HG02588 (cell line): ENCODE results near the gene ZNF688.
"Not testable (repeated sequence)": the region's sequence is repeated elsewhere in the genome, so short reads cannot be mapped to it uniquely, and the experiment has no call there.

ENCODE experiments used
- ATAC-seq: cut with Tn5 transposase; IDR thresholded peaks from one replicate; pipeline ENCODE4 v1.9.1; 2021; ENCODE audit warnings: mild to moderate bottlenecking, moderate library complexity; ENCODE audit not compliant: unreplicated experiment

Gene ZNF688

DNA sequence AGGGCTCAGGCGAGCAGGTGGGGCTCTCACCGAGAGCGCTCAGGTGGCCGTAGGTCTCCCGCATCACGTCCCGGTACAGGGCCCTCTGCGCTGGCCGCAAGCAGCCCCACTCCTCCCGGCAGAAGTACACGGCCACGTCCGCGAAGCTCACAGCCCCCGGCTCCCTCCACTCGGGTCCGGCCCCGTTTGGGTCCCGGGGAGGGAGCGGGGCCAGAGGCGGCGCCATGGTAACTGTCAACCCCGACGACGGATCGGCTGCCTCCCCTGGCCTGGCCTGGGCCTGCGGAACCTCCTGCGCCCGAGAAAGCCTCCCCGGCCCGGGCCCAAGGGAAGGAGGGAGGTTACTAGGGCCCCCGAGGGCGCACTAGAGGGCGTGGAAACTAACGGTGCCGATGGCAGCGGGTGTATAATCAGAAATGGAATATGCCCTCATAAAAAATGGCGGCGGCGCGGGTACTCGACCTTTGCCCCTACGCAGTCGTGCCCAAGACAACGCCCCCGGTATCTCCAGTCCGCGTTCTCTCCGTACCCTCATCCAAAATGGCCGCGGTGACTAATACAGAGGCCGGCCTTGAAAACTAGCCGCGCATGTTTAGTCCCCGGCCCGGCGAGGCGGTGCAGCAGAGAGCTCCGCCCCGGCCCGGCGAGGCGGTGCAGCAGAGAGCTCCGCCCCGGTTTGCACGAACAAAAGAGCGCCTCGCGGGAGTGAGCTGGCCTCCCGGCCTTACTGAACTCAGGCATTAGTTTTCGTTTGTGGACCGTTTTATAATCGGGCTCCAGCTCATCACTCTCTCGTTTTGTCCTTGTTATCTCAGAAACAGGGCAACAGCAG lies 13.3 kb downstream of the ZNF688 start, which contains the start of gene ZNF764:
Gene ZNF764, minus strand, starts transcription at position 418 of the 832 bp plus-strand sequence. Its CDS starts 192 bp downstream, at position 226.
- ATAC-seq, result peak; percentile 79

- ATAC-seq, result peak; percentile 10
These were observed 13.9 kb downstream of the ZNF688 start for GRCh38 chr16:30557707-30557956.

DNA sequence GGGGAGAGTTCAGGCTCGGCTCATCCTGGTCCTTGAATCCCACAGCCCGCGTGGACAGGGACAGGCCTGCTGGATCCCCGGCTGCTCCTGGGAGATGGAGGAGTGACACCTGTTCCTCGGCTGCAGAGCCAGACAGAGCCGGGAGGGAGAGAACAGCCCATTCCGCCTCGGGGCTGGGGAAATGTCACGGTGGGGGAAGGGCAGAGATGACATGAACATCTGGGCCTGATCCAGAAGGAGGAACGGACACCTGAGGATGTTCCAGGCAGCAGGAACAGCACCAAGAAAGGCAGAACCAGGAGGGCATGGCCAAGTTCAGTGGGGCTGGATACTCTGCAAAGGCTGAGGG lies 15.4 kb downstream of the ZNF688 start:
- no peak for ATAC-seq

- ATAC-seq, result no peak
These were observed 16.0 kb downstream of the ZNF688 start for GRCh38 chr16:30555315-30556124.

DNA sequence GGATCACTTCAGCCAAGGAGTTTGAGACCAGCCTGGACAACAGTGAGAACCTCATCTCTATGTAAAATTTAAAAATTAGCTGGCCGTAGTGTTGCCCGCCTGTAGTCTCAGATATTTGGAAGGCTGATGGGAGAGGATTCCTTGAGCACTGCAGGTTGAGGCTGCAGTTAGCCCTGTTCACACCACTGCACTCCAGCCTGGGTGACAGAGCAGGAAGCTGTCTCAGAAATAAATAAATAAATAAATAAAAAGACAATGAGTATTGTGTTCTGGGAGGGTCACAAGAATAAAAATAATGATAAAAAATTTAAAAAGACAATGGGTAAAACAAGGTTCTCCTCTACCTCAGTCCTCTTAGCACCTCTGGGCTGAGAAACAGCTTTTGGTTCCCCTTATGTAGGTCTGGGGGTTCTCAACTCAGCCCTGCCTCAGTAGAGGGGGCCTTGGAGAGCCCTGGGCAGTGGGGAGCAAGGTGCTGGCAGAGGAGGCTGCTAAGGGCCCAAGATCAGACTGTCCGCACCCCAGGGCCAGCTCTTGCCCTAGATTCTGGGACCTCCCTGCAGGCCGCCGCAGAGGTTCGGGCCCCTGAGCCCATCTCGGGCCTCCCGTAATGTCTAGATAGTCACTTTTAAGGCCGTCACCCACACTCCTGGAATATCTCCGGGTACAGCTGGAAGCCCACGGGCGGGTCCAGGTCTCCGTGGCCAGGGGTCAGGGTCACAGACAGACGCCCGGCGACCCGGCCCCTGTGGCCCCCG lies 16.8 kb downstream of the ZNF688 start:
- ATAC-seq, result no peak

DNA sequence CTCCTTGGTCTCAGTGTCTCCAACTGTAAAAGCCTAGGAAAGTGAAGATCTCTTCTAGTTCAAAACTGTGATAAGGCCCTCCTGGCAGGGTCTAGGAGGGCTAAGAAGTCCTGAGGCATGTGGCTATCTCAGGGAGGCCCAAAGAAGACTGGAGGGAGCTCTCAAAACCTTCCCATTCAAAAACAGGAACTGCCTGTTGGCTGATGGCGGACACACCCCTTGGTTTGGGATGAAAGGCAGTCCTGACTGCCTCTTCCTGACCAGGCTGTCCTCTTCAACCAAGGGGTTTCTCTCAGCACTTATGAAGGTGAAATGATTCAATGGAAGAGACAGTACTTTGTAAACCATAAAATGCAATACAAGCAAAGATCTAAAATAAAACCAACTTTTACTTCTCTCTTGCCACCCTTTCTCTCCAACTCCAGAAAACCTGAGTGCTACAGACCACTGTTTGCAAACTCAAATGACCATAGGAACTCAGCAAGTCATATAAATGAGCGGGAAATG lies 18.1 kb downstream of the ZNF688 start:
- no peak for ATAC-seq

DNA sequence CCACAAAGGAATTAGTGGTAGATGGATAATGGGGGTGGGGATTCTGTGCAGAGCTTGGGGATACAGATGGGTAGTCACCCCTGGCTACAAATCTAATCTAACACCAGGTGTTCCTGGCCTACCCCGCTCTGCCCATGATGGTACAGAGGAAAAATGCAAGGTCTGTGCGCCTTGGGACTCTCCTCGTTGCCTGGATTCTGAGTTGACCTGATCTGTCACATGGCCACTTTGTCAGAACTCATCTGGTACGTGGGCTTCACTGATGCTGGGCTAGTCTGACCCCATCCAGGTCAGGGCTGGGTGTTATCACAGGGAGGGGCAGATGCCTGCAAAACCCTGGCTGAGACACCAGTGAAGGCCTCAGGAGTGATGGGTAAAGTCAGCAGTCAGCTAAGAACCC lies 18.6 kb downstream of the ZNF688 start:
- no peak for ATAC-seq

GRCh38 chr16:30551781-30552180 lies 19.7 kb downstream of the ZNF688 start:
- no peak for ATAC-seq

- ATAC-seq, result no peak
These were observed 22.9 kb downstream of the ZNF688 start for GRCh38 chr16:30548416-30549253.

DNA sequence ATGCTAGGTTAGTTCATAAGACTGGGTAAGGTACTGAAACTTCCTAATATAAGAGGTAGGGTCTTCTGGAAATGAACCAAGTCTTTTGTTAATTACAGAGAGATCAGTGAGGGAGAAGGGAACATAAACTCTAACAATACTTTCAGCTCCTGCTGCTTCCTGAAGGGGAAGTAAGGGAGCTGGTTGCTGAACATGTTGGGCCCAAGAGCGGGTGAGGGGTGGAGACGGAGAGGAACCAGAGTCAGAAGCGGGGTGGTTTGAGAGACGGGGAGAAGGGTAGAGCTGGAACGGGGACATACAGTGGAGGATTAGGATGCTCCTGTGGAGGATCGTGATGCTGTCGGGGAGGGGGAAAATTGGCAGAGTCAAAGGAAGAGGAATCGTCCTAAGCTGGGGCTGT lies 25.4 kb downstream of the ZNF688 start:
- ATAC-seq, result no peak

DNA sequence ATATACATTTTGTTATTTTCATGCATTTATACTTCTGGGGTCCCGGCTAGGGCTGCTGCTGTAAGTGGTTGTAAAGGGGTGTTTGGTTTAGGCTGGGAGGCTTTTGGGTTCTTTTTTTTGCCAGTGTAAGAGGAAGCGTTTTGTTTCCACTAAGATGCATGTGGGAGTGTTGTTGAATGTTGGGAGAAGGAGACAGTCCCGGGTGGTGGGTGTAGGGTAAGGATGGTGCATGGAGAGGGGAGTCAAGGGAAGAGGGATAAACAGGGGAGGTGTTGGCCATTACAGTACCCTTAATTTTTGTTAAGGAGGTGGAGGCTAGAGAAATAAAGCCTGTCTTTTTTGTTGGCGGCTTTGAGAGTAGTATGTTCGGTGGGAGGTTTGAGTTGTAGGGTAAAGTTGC lies 28.4 kb downstream of the ZNF688 start:
- no peak for ATAC-seq

- ATAC-seq, result no peak
These were observed 29.8 kb downstream of the ZNF688 start for GRCh38 chr16:30541502-30542329.

DNA sequence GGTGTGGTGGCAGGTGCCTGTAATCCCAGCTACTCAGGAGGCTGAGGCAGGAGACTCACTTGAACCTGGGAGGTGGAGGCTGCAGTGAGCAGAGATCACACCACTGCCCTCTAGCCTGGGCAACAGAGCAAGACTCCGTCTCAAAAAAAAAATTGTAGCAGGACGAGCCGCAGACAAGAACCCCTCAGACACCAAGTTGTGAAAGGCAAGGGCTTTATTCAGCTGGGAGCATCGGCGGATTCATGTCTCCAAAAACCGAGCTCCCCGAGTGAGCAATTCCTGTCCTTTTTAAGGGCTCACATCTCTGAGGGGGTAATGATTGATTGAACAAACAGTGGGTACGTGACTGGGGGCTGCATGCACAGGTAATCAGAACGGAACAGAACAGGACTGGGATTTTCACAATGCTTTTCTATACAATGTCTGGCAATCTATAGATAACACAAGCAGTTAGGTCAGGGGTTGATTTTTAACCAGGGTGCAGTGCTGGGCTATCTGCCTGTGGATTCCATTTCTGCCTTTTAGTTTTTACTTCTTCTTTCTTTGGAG lies 30.5 kb downstream of the ZNF688 start:
- not testable (repeated sequence) for ATAC-seq

- not testable (repeated sequence) for ATAC-seq
These were observed 31.5 kb downstream of the ZNF688 start for GRCh38 chr16:30539986-30540526.

- no peak for ATAC-seq
These were observed 32.2 kb downstream of the ZNF688 start for GRCh38 chr16:30539000-30539964.

DNA sequence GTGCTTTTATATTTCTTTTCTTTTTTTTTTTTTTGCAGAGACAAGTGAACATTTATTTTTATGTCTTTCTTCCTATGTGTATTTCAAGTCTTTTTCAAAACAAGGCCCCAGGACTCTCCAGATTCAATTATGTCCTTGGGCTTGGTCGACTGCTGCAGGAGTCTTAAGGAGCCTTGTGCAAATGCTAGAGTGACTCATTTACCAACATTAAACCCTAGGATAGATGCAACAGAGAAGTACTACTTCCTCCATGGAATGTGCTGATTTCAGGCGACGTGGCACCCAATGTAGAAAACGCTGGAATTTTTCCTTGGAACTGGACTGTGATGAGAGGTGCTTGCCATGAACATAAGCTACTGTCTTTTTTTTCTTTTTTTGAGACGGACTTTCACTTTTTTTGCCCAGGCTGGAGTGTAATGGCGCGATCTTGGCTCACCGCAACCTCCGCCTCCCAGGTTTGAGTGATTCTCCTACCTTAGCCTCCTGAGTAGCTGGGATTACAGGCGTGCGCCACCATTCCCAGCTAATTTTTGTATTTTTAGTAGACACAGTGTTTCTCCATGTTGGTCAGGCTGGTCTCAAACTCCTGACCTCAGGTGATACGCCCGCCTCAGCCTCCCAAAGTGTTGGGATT lies 35.0 kb downstream of the ZNF688 start:
- not testable (repeated sequence) for ATAC-seq

DNA sequence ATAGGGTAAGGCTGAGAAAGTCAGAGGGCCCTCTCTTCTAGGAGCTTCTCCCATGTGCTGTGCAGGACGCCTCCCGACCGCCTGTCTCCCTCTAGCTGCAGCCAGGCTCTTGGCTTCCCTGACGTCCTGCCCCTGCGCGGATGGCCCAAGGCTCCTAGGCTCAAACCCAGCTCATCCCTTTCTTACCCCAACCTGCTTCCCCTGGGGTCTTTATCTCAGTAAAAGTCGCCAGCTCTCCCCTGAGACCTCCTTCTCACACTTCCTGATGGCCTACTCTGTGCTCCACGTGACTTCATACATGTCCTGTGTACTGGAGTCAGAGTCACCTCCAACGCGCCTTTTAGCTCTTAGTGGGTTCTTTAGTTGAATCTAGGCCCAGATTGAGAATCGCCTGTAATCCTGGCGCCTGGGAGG lies 35.7 kb downstream of the ZNF688 start:
- no peak for ATAC-seq
